Caco-2 (cell line): ENCODE data around the gene SOX5. TPM values are rescaled to one million over a fixed set of nuclear protein-coding genes. Genes with fewer than 3 reads are reported as not detected.

Source experiments
- BruUV-seq: library from RNA; stranded (reverse); fragments of 400-500 nt; replicated peaks from 2 replicates; lab custom pipeline; 2021; lab: Mats Ljungman, UMichigan
- CTCF ChIA-PET: fragments of 300-600 bp; sonication (Branson Sonifier 250); formaldehyde crosslinking; loops from one replicate; lab custom pipeline; 2022; ENCODE audit warnings: antibody characterized with exemption; lab: Charles Lee
- POLR2A ChIA-PET: fragments of 300-600 bp; sonication (Branson Sonifier 250); formaldehyde crosslinking; loops from one replicate; lab custom pipeline; 2022; ENCODE audit warnings: antibody characterized with exemption; lab: Charles Lee
- DNase-seq, 2 experiments: peaks; one replicate each; pipeline versions ENCODE4 v3.0.0 to v3.0.0-alpha.2; 2020 to 2022
- H3K27me3 ChIP-seq: replicated peaks from 2 replicates; pipeline ENCODE4 v1.6.0; 2011; ENCODE audit warnings: low read length; ENCODE audit not compliant: control insufficient read depth, insufficient read depth
- H3K36me3 ChIP-seq: 2 replicates; pipeline ENCODE4 v1.5.1; 2011; ENCODE audit warnings: low read length; ENCODE audit not compliant: control insufficient read depth, insufficient read depth
- H3K4me1 ChIP-seq: fragments of 250-450 bp; sonication (Bioruptor Pico); 2 replicates; pipeline ENCODE4 v1.5.1; 2020; ENCODE audit warnings: mild to moderate bottlenecking
- H3K4me3 ChIP-seq: 2 replicates; pipeline ENCODE4 v1.5.1; 2011; ENCODE audit warnings: low read depth, mild to moderate bottlenecking, control low read depth, low read length
- H3K9me3 ChIP-seq: fragments of 250-450 bp; sonication (Bioruptor Pico); 2 replicates; pipeline ENCODE4 v1.5.1; 2020; ENCODE audit warnings: mild to moderate bottlenecking, moderate library complexity
- H3K27ac Mint-ChIP-seq: one replicate; pipeline ENCODE4 v1.8.0; 2022; ENCODE audit warnings: mixed read lengths; ENCODE audit not compliant: unreplicated experiment
- H3K27me3 Mint-ChIP-seq: one replicate; pipeline ENCODE4 v1.8.0; 2022; ENCODE audit warnings: mixed read lengths; ENCODE audit not compliant: insufficient read depth, unreplicated experiment
- H3K36me3 Mint-ChIP-seq: one replicate; pipeline ENCODE4 v1.8.0; 2022; ENCODE audit warnings: mild to moderate bottlenecking, mixed read lengths; ENCODE audit not compliant: insufficient read depth, unreplicated experiment
- H3K4me1 Mint-ChIP-seq: one replicate; pipeline ENCODE4 v1.8.0; 2022; ENCODE audit warnings: low read depth, mixed read lengths; ENCODE audit not compliant: unreplicated experiment
- H3K4me3 Mint-ChIP-seq: one replicate; pipeline ENCODE4 v1.8.0; 2022; ENCODE audit warnings: mild to moderate bottlenecking, moderate library complexity, mixed read lengths; ENCODE audit not compliant: unreplicated experiment
- H3K9me3 Mint-ChIP-seq: one replicate; pipeline ENCODE4 v1.8.0; 2022; ENCODE audit warnings: mixed read lengths; ENCODE audit not compliant: unreplicated experiment
- CTCF ChIP-seq, 2 experiments: fragments of 200-600 bp in 1 of 2; IDR thresholded peaks; 1 replicate in 1 of 2; 2 replicates in 1 of 2; pipeline versions ENCODE4 v1.5.1 to v1.8.0; 2011 to 2022; ENCODE audit warnings: antibody characterized with exemption in 1 of 2, control low read depth in 1 of 2, inconsistent platforms in 1 of 2, low read depth in 1 of 2, low read length in 1 of 2, mild to moderate bottlenecking in 1 of 2, moderate library complexity in 1 of 2; ENCODE audit not compliant: insufficient read depth in 1 of 2, severe bottlenecking in 1 of 2, unreplicated experiment in 1 of 2
- intact Hi-C: fragments of 100-400 bp; cut with micrococcal nuclease; formaldehyde crosslinking; loops from one replicate; pipeline ENCODE4 v1.10.0; 2022; ENCODE audit not compliant: unreplicated experiment
- total RNA-seq: library from RNA; stranded (reverse); gene quantifications from 2 replicates; pipeline ENCODE4 v1.2.3, GENCODE V29; 2022

The SOX5 gene
- total RNA-seq, 1 experiment from 2014 or later, result 15.4 TPM

- no peaks in the 10 kb centered on the region for H3K36me3 Mint-ChIP-seq
- peaks cover 11% of the 10 kb centered on the region for H3K4me1 ChIP-seq
- intact Hi-C loops, result no loop called here
- ChIA-PET POLR2A (no interaction called here), CTCF (no interaction called here)
- no peak for TF ChIP-seq CTCF (IDR thresholded peaks at IDR 0.05; ENCODE audit: insufficient read depth in 1 of 2, low read depth in 1 of 2, low read length in 1 of 2, severe bottlenecking in 1 of 2, unreplicated experiment in 1 of 2)
- H3K9me3 ChIP-seq, result no peaks in the 10 kb centered on the region
- BruUV-seq, result no TSS peak
- peaks cover 19% of the 10 kb centered on the region for H3K4me1 Mint-ChIP-seq
- no peaks in the 10 kb centered on the region for H3K36me3 ChIP-seq
- no peak overlapping the region for H3K4me3 Mint-ChIP-seq
- no peak for DNase-seq
- peaks cover 3% of the 10 kb centered on the region for H3K9me3 Mint-ChIP-seq
- no peak overlapping the region for H3K4me3 ChIP-seq
- no peaks in the 10 kb centered on the region for H3K27me3 ChIP-seq
- no peak overlapping the region for H3K27ac Mint-ChIP-seq
- no peaks in the 10 kb centered on the region for H3K27me3 Mint-ChIP-seq
Measured at GRCh38 chr12:23752245-23752644, 197.2 kb downstream of the SOX5 start.

- BruUV-seq, result no TSS peak
- Mint-ChIP-seq H3K27me3 (no peaks in the 10 kb centered on the region), H3K4me3 (no peak overlapping the region), H3K36me3 (no peaks in the 10 kb centered on the region), H3K4me1 (peaks cover 13% of the 10 kb centered on the region), H3K9me3 (peaks cover 9% of the 10 kb centered on the region), H3K27ac (no peak overlapping the region)
- ChIA-PET CTCF (no interaction called here), POLR2A (no interaction called here)
- Histone ChIP-seq H3K4me3 (no peak overlapping the region), H3K9me3 (no peaks in the 10 kb centered on the region), H3K36me3 (no peaks in the 10 kb centered on the region), H3K27me3 (no peaks in the 10 kb centered on the region), H3K4me1 (peaks cover 7% of the 10 kb centered on the region)
- no peak for TF ChIP-seq CTCF (IDR thresholded peaks at IDR 0.05; ENCODE audit: insufficient read depth in 1 of 2, low read depth in 1 of 2, low read length in 1 of 2, severe bottlenecking in 1 of 2, unreplicated experiment in 1 of 2)
- intact Hi-C loops, result no loop called here
- no peak for DNase-seq
Measured at GRCh38 chr12:23751641-23752040, 197.8 kb downstream of the SOX5 start.

GRCh38 chr12:23750923-23751322 is 198.5 kb downstream of the SOX5 start:
- ChIA-PET POLR2A (no interaction called here), CTCF (no interaction called here)
- Mint-ChIP-seq H3K36me3 (no peaks in the 10 kb centered on the region), H3K27ac (no peak overlapping the region), H3K4me3 (no peak overlapping the region), H3K27me3 (no peaks in the 10 kb centered on the region), H3K9me3 (peaks cover 11% of the 10 kb centered on the region), H3K4me1 (peaks cover 7% of the 10 kb centered on the region)
- Histone ChIP-seq H3K9me3 (no peaks in the 10 kb centered on the region), H3K36me3 (no peaks in the 10 kb centered on the region), H3K4me3 (no peak overlapping the region), H3K27me3 (no peaks in the 10 kb centered on the region), H3K4me1 (no peaks in the 10 kb centered on the region)
- TF ChIP-seq CTCF (IDR thresholded peaks at IDR 0.05; ENCODE audit: insufficient read depth in 1 of 2, low read depth in 1 of 2, low read length in 1 of 2, severe bottlenecking in 1 of 2, unreplicated experiment in 1 of 2), result no peak
- intact Hi-C loops, result no loop called here
- DNase-seq, result no peak
- BruUV-seq, result no TSS peak
